Measurements from ENCODE around the gene NELL1.

The NELL1 gene

DNA sequence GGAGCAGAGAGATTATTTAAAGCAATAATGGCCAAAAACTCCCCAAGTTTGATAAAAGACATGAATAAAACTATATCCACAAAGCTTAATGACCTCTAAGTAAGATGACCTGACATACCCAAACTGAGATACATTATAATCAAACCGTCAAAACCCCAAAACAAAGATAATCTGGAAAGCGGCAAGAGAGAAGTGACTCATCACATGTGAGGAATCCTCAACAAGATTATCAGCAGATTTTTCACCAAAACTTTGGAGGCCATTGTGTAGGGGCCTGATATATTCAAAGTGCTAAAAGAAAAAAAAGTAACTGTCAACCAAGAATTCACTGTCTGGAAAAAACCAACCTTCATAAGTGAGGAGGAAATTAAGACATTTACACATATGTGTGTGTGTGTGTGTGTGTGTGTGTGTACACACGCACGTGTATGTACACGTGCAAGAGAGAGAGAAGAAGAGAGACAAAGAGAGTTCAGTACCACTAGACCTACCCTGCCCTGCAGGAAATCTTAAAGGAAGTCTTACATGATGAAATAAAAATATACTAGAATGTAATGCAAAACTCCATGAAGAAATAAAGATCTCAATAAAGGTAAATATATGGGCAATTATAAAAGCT, 752.4 kb downstream of the NELL1 start:
- Histone ChIP-seq H3K4me1 (ENCODE audit: control insufficient read depth, insufficient read depth, low read length, unreplicated experiment) (no peaks in the 10 kb centered on the region), H3K36me3 (ENCODE audit: insufficient read depth, low read length) (no peaks in the 10 kb centered on the region), H3K4me3 (ENCODE audit: low read depth, low read length) (no peak overlapping the region), H2AFZ (ENCODE audit: low read length, unreplicated experiment) (no peak overlapping the region), H3K27me3 (ENCODE audit: insufficient read depth, low read length) (no peaks in the 10 kb centered on the region), H3K27ac (ENCODE audit: low read depth, low read length) (no peak overlapping the region), H3K79me2 (ENCODE audit: control insufficient read depth, insufficient read depth, low read length, unreplicated experiment) (no peaks in the 10 kb centered on the region)

DNA sequence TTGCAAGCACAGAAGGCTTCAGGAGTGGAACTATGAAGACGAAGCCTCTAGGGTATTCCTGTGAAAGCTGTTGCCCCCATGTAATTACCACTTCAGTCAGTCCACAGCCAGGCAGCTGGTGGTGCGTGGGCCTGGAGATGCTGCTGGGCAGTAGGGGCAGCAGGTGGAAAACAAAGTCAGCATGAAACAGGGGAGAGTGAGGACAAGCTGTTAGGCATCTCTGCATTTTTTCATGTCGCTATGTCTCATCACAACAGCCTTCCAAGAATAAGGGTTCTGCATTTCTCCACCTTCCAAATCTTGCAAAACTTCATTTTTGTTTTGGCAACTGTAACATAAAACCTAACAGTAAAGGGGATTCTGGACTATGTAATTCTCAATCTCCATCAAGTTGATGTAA, 757.5 kb downstream of the NELL1 start:
- no peaks in the 10 kb centered on the region for H3K36me3 ChIP-seq (ENCODE audit: insufficient read depth, low read length)
- no peak overlapping the region for H3K27ac ChIP-seq (ENCODE audit: low read depth, low read length)
- no peak overlapping the region for H2AFZ ChIP-seq (ENCODE audit: low read length, unreplicated experiment)

DNA sequence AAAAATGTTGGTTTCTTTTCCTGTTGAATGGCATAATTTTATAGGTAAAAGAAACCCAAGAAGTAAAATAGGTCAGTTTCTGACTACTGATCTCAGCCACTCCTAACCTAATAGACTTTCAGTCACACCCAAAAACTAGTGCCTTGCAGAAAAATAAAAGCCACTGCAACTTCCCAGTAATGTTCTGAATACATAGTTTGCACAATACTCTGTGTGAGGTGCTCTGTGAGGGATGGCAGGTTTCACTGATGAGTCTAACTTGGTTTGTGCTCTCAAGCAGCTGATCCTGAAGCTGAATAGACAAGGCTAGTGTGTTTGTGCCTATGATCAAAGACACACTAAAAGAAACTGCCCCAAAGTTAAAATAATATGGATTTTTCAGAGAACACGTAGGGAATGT, 758.3 kb downstream of the NELL1 start:
- Histone ChIP-seq H2AFZ (ENCODE audit: low read length, unreplicated experiment) (no peak overlapping the region), H3K4me3 (ENCODE audit: low read depth, low read length) (no peak overlapping the region), H3K27ac (ENCODE audit: low read depth, low read length) (no peak overlapping the region), H3K36me3 (ENCODE audit: insufficient read depth, low read length) (no peaks in the 10 kb centered on the region), H3K27me3 (ENCODE audit: insufficient read depth, low read length) (no peaks in the 10 kb centered on the region), H3K4me1 (ENCODE audit: control insufficient read depth, insufficient read depth, low read length, unreplicated experiment) (no peaks in the 10 kb centered on the region), H3K79me2 (ENCODE audit: control insufficient read depth, insufficient read depth, low read length, unreplicated experiment) (no peaks in the 10 kb centered on the region)

More for the DNA sequence above, 757.5 kb downstream of the NELL1 start:
- H3K4me1 ChIP-seq (ENCODE audit: control insufficient read depth, insufficient read depth, low read length, unreplicated experiment): no peaks in the 10 kb centered on the region
- no peaks in the 10 kb centered on the region for H3K79me2 ChIP-seq (ENCODE audit: control insufficient read depth, insufficient read depth, low read length, unreplicated experiment)
- no peaks in the 10 kb centered on the region for H3K27me3 ChIP-seq (ENCODE audit: insufficient read depth, low read length)
- H3K4me3 ChIP-seq (ENCODE audit: low read depth, low read length): no peak overlapping the region

DNA sequence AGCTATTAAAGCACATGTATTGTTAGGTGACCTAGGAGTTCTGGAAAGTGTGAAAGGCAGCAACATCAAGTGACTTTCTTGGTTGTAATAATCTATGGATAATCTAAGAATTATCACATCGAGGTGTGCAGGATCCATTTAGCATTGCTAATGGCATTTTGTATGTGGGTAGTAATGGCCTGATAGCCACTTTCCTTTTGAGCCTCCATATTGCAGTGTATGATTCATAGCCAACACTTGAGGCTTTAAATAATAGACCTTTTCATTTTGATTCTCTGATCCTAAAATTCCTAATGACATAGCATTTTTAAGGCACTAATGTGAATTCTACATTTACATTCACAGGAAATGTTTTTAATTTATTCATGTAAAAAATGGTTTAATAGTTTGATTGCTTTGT, 759.4 kb downstream of the NELL1 start:
- H3K4me1 ChIP-seq (ENCODE audit: control insufficient read depth, insufficient read depth, low read length, unreplicated experiment): no peaks in the 10 kb centered on the region
- no peaks in the 10 kb centered on the region for H3K36me3 ChIP-seq (ENCODE audit: insufficient read depth, low read length)
- no peaks in the 10 kb centered on the region for H3K27me3 ChIP-seq (ENCODE audit: insufficient read depth, low read length)
- H3K79me2 ChIP-seq (ENCODE audit: control insufficient read depth, insufficient read depth, low read length, unreplicated experiment): no peaks in the 10 kb centered on the region
- no peak overlapping the region for H3K27ac ChIP-seq (ENCODE audit: low read depth, low read length)
- H2AFZ ChIP-seq (ENCODE audit: low read length, unreplicated experiment): no peak overlapping the region
- no peak overlapping the region for H3K4me3 ChIP-seq (ENCODE audit: low read depth, low read length)

DNA sequence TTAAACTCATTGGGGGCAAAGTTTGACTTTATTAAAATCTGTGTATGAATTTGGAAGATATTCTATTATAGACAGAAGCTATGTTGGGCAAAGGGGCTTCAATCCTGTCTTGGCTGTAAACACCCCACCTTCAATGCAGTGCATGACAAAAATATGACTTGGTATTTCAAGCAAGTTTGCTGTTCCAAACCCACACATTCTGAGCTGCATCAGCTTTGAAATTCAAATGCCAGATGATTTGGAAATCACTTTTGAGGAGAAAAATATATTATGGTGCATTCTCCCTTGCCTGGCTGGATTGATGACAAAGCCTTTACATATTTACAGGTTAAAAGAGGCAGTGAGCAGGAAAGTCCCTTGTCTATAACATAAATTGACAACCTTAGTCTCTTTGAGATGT, 760.0 kb downstream of the NELL1 start:
- H3K27me3 ChIP-seq (ENCODE audit: insufficient read depth, low read length): no peaks in the 10 kb centered on the region
- no peaks in the 10 kb centered on the region for H3K36me3 ChIP-seq (ENCODE audit: insufficient read depth, low read length)
- H3K27ac ChIP-seq (ENCODE audit: low read depth, low read length): no peak overlapping the region
- H3K79me2 ChIP-seq (ENCODE audit: control insufficient read depth, insufficient read depth, low read length, unreplicated experiment): no peaks in the 10 kb centered on the region
- no peak overlapping the region for H2AFZ ChIP-seq (ENCODE audit: low read length, unreplicated experiment)
- no peaks in the 10 kb centered on the region for H3K4me1 ChIP-seq (ENCODE audit: control insufficient read depth, insufficient read depth, low read length, unreplicated experiment)
- H3K4me3 ChIP-seq (ENCODE audit: low read depth, low read length): no peak overlapping the region

DNA sequence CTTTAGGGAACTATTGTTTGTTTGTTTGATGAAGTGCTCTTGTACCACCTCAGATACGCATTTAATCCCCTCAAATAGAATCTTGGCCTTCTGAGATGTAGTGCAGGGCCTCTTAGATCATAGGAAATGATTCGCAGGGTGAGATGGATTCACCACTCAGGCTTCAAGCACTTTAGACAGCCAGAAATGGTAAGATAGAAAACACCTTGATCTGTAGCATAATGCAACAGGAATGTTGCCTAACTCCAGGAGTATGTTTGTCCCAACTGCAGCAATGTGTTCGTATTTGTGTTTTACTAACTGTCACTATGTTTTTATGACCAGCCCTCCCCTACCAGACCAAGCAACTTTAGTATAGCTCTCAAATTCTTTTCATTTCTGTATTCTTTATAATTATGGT, 761.2 kb downstream of the NELL1 start:
- H3K27me3 ChIP-seq (ENCODE audit: insufficient read depth, low read length): no peaks in the 10 kb centered on the region
- no peak overlapping the region for H2AFZ ChIP-seq (ENCODE audit: low read length, unreplicated experiment)
- H3K27ac ChIP-seq (ENCODE audit: low read depth, low read length): no peak overlapping the region
- H3K79me2 ChIP-seq (ENCODE audit: control insufficient read depth, insufficient read depth, low read length, unreplicated experiment): no peaks in the 10 kb centered on the region
- no peak overlapping the region for H3K4me3 ChIP-seq (ENCODE audit: low read depth, low read length)
- H3K36me3 ChIP-seq (ENCODE audit: insufficient read depth, low read length): no peaks in the 10 kb centered on the region
- H3K4me1 ChIP-seq (ENCODE audit: control insufficient read depth, insufficient read depth, low read length, unreplicated experiment): no peaks in the 10 kb centered on the region

DNA sequence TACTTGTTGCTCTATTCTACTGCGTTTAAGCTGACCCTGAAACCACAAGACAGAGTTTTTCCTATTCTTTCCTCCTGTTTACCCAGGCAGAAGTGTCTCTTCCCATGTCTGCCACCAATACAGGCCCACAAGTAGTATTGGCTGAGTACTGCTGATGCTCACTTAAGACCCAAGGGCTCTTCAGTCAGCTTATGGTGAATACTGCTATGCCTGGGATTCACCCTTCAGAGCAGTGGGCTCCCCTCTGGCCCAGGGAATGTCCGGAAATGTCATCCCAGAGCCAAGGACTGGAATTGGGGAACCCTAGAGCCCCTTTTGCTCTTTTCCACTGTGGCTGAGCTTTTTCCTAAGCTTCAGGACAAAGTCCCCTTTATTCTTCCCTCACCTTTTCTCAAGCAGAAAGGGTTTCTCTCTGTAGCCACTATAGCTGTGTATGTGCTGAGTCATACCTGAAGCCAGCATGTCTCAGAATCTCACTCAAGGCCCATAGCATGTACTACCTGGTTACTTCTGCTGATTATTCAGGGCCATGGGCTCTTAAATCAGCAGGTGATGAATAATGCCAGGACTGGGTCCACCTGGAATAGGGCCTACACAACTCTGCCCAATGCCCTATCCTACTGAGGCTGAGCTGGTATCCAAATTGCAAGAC, 777.7 kb downstream of the NELL1 start:
- no peaks in the 10 kb centered on the region for H3K79me2 ChIP-seq (ENCODE audit: control insufficient read depth, insufficient read depth, low read length, unreplicated experiment)
- no peaks in the 10 kb centered on the region for H3K27me3 ChIP-seq (ENCODE audit: insufficient read depth, low read length)
- H3K4me1 ChIP-seq (ENCODE audit: control insufficient read depth, insufficient read depth, low read length, unreplicated experiment): no peaks in the 10 kb centered on the region
- H3K36me3 ChIP-seq (ENCODE audit: insufficient read depth, low read length): no peaks in the 10 kb centered on the region
- no peak overlapping the region for H3K27ac ChIP-seq (ENCODE audit: low read depth, low read length)
- no peak overlapping the region for H3K4me3 ChIP-seq (ENCODE audit: low read depth, low read length)
- no peak overlapping the region for H2AFZ ChIP-seq (ENCODE audit: low read length, unreplicated experiment)

DNA sequence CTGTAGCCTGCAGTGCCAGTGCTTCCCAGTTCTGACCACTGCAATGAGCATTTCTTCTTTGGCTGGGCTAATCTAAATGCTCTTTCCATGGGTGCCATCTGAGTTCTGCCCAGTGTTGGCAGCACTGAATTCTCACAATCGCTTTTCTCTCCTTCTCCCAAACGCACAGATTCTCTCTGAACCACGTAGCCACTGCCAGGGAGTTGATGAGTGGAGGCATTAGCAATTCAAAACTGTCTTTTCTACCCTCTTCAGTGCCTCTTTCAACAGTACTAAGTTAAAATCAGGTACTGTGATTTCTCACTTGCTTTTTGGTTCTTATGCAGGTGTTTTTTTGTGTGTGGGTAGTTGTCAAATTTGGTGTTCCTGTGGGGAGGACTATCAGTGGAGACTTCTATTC, 778.5 kb downstream of the NELL1 start:
- no peak overlapping the region for H2AFZ ChIP-seq (ENCODE audit: low read length, unreplicated experiment)
- no peak overlapping the region for H3K27ac ChIP-seq (ENCODE audit: low read depth, low read length)
- no peaks in the 10 kb centered on the region for H3K36me3 ChIP-seq (ENCODE audit: insufficient read depth, low read length)
- no peaks in the 10 kb centered on the region for H3K79me2 ChIP-seq (ENCODE audit: control insufficient read depth, insufficient read depth, low read length, unreplicated experiment)
- H3K27me3 ChIP-seq (ENCODE audit: insufficient read depth, low read length): no peaks in the 10 kb centered on the region
- H3K4me3 ChIP-seq (ENCODE audit: low read depth, low read length): no peak overlapping the region
- H3K4me1 ChIP-seq (ENCODE audit: control insufficient read depth, insufficient read depth, low read length, unreplicated experiment): no peaks in the 10 kb centered on the region

DNA sequence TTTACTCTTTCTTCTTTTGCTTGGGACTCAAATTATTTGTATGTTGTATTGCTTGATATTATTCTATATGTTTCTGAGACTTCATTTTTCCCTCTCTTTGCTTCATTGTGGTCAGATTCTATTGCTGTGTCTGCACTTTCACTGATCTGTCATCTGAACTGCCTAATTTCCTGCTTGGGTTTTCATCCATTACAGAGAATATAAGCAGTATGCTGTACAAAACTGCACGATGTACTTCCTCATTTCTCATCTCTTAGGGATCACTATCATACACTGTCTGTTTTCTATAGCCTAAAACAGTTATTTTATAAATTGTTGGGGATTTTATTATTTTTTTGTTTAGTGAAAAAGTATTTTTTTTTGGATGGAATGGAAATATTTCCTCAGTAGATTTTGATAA, 786.8 kb downstream of the NELL1 start:
- H3K4me3 ChIP-seq (ENCODE audit: low read depth, low read length): no peak overlapping the region
- H3K36me3 ChIP-seq (ENCODE audit: insufficient read depth, low read length): no peaks in the 10 kb centered on the region
- H3K79me2 ChIP-seq (ENCODE audit: control insufficient read depth, insufficient read depth, low read length, unreplicated experiment): no peaks in the 10 kb centered on the region
- H3K27ac ChIP-seq (ENCODE audit: low read depth, low read length): no peak overlapping the region
- no peaks in the 10 kb centered on the region for H3K4me1 ChIP-seq (ENCODE audit: control insufficient read depth, insufficient read depth, low read length, unreplicated experiment)
- no peaks in the 10 kb centered on the region for H3K27me3 ChIP-seq (ENCODE audit: insufficient read depth, low read length)
- H2AFZ ChIP-seq (ENCODE audit: low read length, unreplicated experiment): no peak overlapping the region

DNA sequence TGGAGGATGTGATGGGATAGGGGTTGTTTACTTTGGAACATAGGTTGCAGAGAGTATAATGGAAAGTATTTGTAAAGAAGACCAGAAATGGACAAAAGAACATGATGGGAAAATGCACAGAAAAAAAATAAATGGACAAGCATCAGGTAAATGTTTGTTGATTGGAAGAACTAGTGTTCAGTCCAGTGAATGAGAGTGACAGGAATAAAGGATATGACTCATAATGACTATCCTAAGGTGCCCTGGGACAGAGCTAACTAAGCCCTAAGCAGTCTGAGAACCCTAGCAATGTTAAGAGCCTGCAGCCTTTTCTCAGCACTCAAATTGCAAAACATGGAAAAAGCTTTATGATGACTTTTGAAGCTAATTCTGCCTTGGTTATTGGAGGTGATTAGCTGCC, 790.7 kb downstream of the NELL1 start:
- Histone ChIP-seq H3K27ac (ENCODE audit: low read depth, low read length) (no peak overlapping the region), H3K79me2 (ENCODE audit: control insufficient read depth, insufficient read depth, low read length, unreplicated experiment) (no peaks in the 10 kb centered on the region), H3K36me3 (ENCODE audit: insufficient read depth, low read length) (no peaks in the 10 kb centered on the region), H2AFZ (ENCODE audit: low read length, unreplicated experiment) (no peak overlapping the region), H3K27me3 (ENCODE audit: insufficient read depth, low read length) (no peaks in the 10 kb centered on the region), H3K4me3 (ENCODE audit: low read depth, low read length) (no peak overlapping the region), H3K4me1 (ENCODE audit: control insufficient read depth, insufficient read depth, low read length, unreplicated experiment) (no peaks in the 10 kb centered on the region)

DNA sequence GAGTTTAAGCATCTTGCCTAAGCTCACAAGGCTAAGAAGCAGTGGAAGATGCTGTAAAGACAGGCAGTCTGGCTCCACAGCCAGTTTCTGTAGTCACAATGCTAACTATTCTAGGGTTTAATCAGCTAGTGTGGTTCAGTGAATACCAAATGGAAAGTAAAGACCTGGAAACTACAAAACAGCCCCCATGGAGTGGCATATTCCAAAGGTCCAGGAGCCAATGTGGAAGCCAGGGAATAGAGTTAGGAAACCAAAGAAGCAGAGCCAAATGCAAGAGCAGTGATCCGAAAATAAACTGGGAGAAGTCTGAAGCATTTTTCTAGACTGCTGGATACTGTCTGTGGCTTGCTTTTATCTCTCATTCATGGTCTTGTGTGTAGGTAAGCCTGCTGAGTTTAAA, 792.3 kb downstream of the NELL1 start:
- Histone ChIP-seq H3K27me3 (ENCODE audit: insufficient read depth, low read length) (no peaks in the 10 kb centered on the region), H3K27ac (ENCODE audit: low read depth, low read length) (no peak overlapping the region), H3K36me3 (ENCODE audit: insufficient read depth, low read length) (no peaks in the 10 kb centered on the region), H3K4me3 (ENCODE audit: low read depth, low read length) (no peak overlapping the region), H3K4me1 (ENCODE audit: control insufficient read depth, insufficient read depth, low read length, unreplicated experiment) (no peaks in the 10 kb centered on the region), H2AFZ (ENCODE audit: low read length, unreplicated experiment) (no peak overlapping the region), H3K79me2 (ENCODE audit: control insufficient read depth, insufficient read depth, low read length, unreplicated experiment) (no peaks in the 10 kb centered on the region)

Data from ACC112 (cell line).